GM18858 (cell line): Measurements from ENCODE around the gene KRT71.
"Not testable (repeated sequence)": the region's sequence is repeated elsewhere in the genome, so short reads cannot be mapped to it uniquely, and the experiment has no call there.

Experiments
- ATAC-seq: cut with Tn5 transposase; IDR thresholded peaks from one replicate; pipeline ENCODE4 v1.9.1; 2021; ENCODE audit not compliant: unreplicated experiment

Gene KRT71

GRCh38 chr12:52522346-52523011 lies 30.5 kb downstream of the KRT71 start:
- no peak for ATAC-seq

DNA sequence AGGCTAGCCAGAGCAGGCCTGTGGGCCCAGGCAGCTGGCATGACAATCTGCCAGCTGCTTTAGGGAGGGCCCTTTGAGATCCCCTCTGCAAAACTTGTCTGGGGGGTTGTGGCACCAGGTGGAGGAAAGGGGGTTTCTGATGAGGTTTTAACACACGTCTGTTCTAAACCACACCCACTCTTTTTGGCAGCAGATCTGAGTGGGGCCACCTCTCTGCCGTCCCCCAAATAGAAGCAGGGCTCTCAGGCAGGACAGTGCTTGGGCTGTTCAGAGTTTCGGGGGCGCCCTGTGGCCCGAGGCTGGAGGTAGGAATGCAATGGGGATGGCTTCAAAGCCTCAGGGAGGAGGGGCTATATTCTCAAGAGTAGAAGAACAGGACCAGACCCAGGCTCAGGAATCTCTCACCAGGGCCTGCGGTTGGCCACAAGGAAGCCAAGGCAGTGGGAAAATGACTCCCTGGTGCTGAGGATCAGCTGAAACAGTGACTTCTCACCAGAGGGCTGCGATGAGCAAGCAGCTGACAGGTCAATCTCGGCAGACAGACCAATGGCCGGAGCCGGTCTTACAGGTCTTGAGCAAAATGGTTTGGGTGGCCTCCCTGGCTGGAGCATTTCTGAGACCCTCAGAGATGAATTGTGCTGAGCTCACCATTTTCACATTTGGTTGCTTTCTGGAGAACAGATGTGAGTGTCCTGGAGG lies 31.2 kb downstream of the KRT71 start:
- ATAC-seq, result no peak

- no peak for ATAC-seq
These were observed 31.8 kb downstream of the KRT71 start for GRCh38 chr12:52521175-52521567.

- ATAC-seq, result no peak
These were observed 32.9 kb downstream of the KRT71 start, which contains the start of gene KRT5 for GRCh38 chr12:52519826-52520662. Gene KRT5, minus strand, starts transcription at chr12:52520394. Its CDS starts 98 bp downstream, at chr12:52520296.

GRCh38 chr12:52519387-52519703 lies 33.6 kb downstream of the KRT71 start:
- ATAC-seq, result no peak

DNA sequence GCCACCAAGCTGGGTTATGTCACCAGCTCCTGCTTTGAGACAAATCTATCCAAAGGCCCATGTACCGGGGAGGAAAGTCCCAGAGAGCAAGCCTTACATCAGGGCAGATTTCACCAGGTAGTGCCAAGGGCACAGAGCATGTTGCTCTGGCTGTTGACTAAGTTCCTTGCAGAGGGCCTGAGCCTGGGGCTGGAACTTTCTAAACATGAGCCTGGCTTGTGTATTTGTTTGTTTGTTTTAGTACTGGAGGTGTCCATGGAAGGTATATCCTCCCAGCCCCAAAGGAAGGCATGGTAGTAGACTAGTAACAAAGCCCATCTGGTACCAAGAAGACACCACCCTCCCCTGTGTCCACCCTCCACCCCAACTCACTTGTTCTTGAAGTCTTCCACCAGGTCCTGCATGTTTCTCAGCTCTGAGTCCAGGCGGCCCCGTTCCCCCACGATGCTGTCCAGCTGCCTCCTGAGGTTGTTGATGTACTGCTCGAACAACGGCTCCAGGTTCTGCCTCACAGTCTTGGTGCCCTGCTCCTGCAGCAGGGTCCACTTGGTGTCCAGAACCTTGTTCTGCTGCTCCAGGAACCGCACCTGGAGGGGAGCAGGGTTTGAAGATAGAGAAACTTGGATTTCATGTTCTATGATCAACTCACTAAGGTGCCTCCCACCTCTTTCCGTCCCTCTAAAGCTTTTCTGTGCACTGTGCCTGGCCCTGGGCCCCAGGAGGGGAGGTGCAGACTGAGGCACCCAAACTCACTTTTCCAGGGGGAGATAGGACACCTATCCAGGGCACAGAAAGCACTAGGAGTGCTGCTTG lies 34.2 kb downstream of the KRT71 start:
- no peak for ATAC-seq

GRCh38 chr12:52517888-52518287 lies 35.1 kb downstream of the KRT71 start:
- ATAC-seq, result no peak

DNA sequence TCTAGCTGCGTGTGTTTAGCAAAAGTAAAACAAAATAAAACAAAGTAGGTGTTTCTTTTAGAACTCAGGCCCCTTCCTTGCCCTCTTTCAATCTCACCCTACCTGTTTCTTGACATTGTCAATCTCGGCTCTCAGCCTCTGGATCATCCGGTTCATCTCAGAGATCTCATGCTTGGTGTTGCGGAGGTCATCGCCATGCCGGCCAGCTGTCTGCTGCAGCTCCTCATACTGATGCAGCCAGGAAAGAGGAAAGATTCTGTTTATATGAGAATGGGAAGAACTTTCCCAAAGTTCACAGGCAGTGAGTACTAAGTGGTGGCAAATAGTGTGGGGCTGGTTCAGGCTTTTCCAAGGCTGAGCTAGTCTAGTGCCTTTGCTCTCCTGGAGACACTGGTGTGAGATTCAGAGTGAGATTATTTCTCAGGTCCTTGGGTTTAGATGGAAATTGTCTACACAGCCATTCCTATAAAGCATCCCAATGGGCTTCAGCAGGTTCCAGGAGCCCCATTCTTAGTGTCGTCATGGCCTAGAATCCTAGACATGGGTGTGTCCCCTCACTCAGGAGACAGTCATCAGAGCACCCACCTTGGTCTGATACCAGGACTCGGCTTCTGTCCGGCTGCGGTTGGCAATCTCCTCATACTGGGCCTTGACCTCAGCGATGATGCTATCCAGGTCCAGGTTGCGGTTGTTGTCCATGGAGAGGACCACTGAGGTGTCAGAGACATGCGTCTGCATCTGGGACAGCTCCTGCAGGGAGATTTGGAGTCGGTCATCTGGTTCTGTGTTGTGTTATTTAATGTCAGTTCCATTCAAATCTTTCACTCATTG lies 35.7 kb downstream of the KRT71 start:
- ATAC-seq, result no peak

DNA sequence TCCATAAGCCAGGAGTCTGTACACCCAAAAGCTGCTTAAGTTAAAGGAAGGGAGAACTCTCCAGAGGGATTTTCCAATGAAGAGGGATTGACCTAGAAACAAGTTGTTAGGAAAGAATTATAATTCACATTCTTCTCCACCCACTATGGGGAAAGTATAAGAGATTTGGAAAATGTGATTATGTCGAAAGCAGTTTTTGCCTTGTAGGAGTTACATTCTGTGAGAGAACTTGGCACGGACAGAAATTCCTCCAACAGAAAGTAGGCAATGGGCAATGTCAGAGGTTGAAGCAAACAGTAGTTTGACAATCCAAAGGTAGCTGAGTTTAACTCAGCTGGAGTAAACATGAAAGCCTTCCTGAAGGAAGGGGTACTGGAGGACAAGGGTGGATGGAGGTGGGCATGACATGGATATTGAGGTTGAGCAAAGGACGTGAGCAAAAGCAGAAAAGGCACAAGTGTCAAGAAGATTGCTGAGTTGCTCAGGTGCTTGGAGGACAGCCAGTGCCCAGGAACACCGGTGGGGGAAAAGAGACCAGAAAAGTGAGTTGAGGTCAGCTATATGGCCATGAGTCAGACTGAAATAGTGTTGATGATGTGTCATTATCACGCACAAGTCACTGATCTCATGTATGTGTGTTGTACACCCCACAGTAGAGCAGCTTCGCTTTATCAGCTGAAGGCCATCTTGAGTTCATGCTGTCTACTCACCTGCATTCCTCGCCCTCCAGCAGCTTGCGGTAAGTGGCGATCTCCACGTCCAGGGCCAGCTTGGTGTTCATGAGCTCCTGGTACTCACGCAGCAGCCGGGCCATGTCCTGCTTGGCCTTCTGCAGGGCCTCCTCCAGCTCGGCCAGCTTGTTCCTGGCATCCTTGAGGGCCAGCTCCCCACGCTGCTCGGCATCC lies 36.8 kb downstream of the KRT71 start:
- no peak for ATAC-seq

GRCh38 chr12:52515319-52515646 lies 37.7 kb downstream of the KRT71 start:
- ATAC-seq, result no peak

GRCh38 chr12:52514471-52515318 lies 38.2 kb downstream of the KRT71 start:
- no peak for ATAC-seq

- no peak for ATAC-seq
These were observed 39.2 kb downstream of the KRT71 start for GRCh38 chr12:52513736-52514135.

DNA sequence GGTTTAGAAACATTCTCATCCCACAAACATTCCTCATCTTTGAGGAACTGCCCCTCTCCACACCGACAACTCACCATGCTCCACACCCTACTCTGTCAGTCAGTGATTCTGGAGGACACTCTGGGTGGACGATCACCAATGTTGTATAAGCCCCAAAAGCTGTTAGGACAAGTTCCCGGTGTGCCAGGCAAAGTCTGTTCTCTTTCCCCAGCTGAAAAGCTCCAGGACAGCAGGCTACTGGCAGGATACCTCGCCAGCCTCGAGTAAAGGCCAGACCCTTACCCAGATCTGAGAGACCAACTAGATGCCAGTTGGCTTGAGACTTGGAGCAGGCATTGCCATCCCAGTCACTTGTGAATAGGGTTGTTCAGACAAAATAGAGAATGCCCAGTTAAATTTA lies 44.7 kb downstream of the KRT71 start:
- ATAC-seq, result no peak

DNA sequence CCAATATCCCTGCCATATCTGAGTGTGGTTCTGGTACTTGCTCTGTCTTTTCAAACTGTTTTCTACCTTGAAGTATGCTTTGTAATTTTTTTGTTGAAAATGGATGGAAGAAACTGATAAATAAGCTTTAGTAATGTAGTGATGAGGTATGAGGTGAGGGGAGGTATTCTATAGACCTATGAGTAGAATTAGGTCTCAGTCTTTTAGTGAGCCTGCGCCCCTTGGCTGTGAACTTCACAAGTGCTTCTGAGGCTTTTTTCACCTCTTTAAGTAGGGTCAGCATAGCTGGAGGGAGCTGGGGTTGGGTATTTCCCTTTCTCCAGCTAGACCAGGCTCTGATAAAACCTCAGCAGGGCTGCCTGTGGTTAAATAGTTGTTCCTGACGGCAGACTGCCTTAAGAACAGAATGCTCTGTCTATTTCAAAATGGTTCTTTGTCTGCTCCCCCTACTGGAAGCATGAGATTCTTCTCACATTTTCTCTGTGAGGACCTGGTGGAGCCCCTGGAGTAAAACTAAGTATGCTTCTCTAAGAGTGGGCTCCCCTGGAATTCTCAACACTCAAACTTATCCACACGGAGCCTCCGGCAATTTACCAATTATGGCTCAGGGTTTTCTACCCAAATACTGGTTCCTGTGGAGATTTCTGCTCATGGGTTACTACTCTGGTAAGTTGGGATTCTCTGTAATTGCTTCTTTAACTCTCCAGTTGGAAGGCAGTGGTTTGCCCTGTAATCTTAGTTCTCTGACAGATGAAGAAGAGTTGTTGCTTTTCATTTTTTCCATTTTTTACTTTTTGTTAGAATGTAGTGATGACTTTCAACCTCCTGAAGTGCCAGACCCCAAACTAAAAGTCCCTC lies 45.9 kb downstream of the KRT71 start:
- no peak for ATAC-seq

GRCh38 chr12:52502877-52503276 lies 50.1 kb downstream of the KRT71 start:
- ATAC-seq, result no peak

DNA sequence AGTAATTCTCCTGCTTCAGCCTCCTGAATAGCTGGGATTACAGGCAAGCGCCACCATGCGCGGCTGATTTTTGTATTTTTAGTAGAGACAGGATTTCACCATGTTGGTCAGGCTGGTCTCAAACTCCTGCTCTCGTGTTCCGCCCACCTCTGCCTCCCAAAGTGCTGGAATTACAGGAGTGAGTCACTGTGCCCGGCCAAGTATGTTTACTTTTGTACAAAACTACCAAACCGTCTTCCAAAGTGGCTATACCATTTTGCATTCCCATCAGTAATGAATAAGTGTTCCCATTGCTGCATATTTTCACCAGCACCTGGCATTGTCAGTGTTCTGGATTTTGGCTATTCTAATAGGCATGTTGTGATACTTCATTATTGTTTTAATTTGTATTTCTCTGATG lies 51.5 kb downstream of the KRT71 start:
- no peak for ATAC-seq

DNA sequence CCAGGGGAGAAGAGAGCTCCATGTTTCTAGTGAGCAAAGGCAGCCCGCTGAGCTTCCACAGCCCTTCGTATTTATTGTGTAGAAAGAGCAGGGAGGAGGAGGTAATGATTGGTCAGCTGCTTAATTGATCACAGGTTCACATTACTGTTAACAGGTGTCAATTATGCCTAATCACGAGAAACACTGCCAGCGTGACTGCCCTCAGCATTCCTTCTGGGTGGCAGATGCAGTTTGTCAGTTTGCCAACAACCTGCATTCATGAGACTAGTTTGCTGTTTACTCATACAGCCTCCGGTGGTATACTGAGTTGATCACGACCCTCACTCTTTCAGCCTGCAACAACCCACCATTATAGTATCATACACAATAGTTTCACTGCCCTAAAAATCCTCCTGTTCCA lies 52.4 kb downstream of the KRT71 start:
- ATAC-seq, result not testable (repeated sequence)
